Upper lobe of right lung (tissue), 1 donor: Measurements from ENCODE around the gene SLC8A3. TPM values are rescaled to one million over a fixed set of nuclear protein-coding genes. Genes with fewer than 3 reads are reported as not detected.

Source experiments
- ATAC-seq: fragments of 200-7000 bp; cut with Tn5 transposase; one replicate; pipeline ENCODE4 v1.9.1; 2020; ENCODE audit warnings: mild to moderate bottlenecking, moderate library complexity
- DNase-seq: peaks from one replicate; pipeline ENCODE4 v3.0.0-alpha.2; 2020
- H3K27ac ChIP-seq: fragments of 200-600 bp; one replicate; pipeline ENCODE4 v1.8.0; 2022
- H3K27me3 ChIP-seq: fragments of 200-600 bp; one replicate; pipeline ENCODE4 v1.8.0; 2022; ENCODE audit warnings: mild to moderate bottlenecking
- H3K36me3 ChIP-seq: fragments of 200-600 bp; one replicate; pipeline ENCODE4 v1.8.0; 2022
- H3K4me1 ChIP-seq: fragments of 200-600 bp; one replicate; pipeline ENCODE4 v1.8.0; 2022
- H3K4me3 ChIP-seq: fragments of 200-600 bp; one replicate; pipeline ENCODE4 v1.8.0; 2022; ENCODE audit warnings: mild to moderate bottlenecking
- H3K9me3 ChIP-seq: fragments of 200-600 bp; one replicate; pipeline ENCODE4 v1.8.0; 2022
- CTCF ChIP-seq: fragments of 200-600 bp; IDR thresholded peaks from one replicate; pipeline ENCODE4 v1.8.0; 2022; ENCODE audit warnings: antibody characterized with exemption
- intact Hi-C: fragments of 100-400 bp; cut with DNase I; formaldehyde crosslinking; loops from one replicate; pipeline ENCODE4 v1.11.0; 2022
- total RNA-seq: library from RNA; stranded (reverse); fragmentation: NEBNext Ultra II Directional; extraction: Animal tissue kit (Norgen Biotek cat#: 25700); gene quantifications from one replicate; pipeline ENCODE4 v1.2.1, GENCODE V29; 2021
- donor health status: DM: no; HTN: yes; CAD: no; lungs with severe emphysema.

Gene SLC8A3
- total RNA-seq, 1 donor from 2014 or later = 1.8 TPM

- DNase-seq (no peak), ATAC-seq (no peak)
- Histone ChIP-seq H3K9me3 (no peaks in the 10 kb centered on the region), H3K4me1 (no peaks in the 10 kb centered on the region), H3K4me3 (no peak overlapping the region), H3K27me3 (peaks cover 3% of the 10 kb centered on the region), H3K36me3 (no peaks in the 10 kb centered on the region), H3K27ac (no peak overlapping the region)
- intact Hi-C loops = no loop called here
- TF ChIP-seq CTCF = no peak
Measured at GRCh38 chr14:70036665-70037064, 152.1 kb downstream of the SLC8A3 start.

- peaks cover under 1% of the 10 kb centered on the region for H3K27me3 ChIP-seq
- ATAC-seq = no peak
- no peaks in the 10 kb centered on the region for H3K9me3 ChIP-seq
- H3K27ac ChIP-seq = no peak overlapping the region
- H3K4me3 ChIP-seq = no peak overlapping the region
- DNase-seq = no peak
- intact Hi-C loops = loop anchor here (5.0 kb wide), 1 partner anchor 212 kb away; no protein-coding TSS in a partner anchor
- no peaks in the 10 kb centered on the region for H3K4me1 ChIP-seq
- no peaks in the 10 kb centered on the region for H3K36me3 ChIP-seq
- no peak for TF ChIP-seq CTCF
Measured at GRCh38 chr14:70034257-70034656, 154.5 kb downstream of the SLC8A3 start.

- Histone ChIP-seq H3K4me1 (no peaks in the 10 kb centered on the region), H3K36me3 (no peaks in the 10 kb centered on the region), H3K4me3 (no peak overlapping the region), H3K27ac (no peak overlapping the region), H3K27me3 (peaks cover 8% of the 10 kb centered on the region), H3K9me3 (no peaks in the 10 kb centered on the region)
- no peak for ATAC-seq
- intact Hi-C loops = loop anchor here (5.0 kb wide), 1 partner anchor 211 kb away; no protein-coding TSS in a partner anchor
- no peak for TF ChIP-seq CTCF
- DNase-seq = no peak
Measured at GRCh38 chr14:70033561-70033960, 155.2 kb downstream of the SLC8A3 start.

GRCh38 chr14:70033116-70033515 is 155.6 kb downstream of the SLC8A3 start:
- intact Hi-C loops = loop anchor here (5.0 kb wide), 1 partner anchor 211 kb away; no protein-coding TSS in a partner anchor
- H3K36me3 ChIP-seq = no peaks in the 10 kb centered on the region
- peaks cover 8% of the 10 kb centered on the region for H3K27me3 ChIP-seq
- no peak overlapping the region for H3K4me3 ChIP-seq
- no peaks in the 10 kb centered on the region for H3K4me1 ChIP-seq
- no peak for TF ChIP-seq CTCF
- no peak overlapping the region for H3K27ac ChIP-seq
- no peak for ATAC-seq
- no peaks in the 10 kb centered on the region for H3K9me3 ChIP-seq
- no peak for DNase-seq

GRCh38 chr14:70032447-70032846 is 156.3 kb downstream of the SLC8A3 start:
- intact Hi-C loops = loop anchor here (5.0 kb wide), 1 partner anchor 210 kb away; no protein-coding TSS in a partner anchor
- Histone ChIP-seq H3K4me3 (no peak overlapping the region), H3K36me3 (no peaks in the 10 kb centered on the region), H3K27me3 (peaks cover 8% of the 10 kb centered on the region), H3K27ac (no peak overlapping the region), H3K9me3 (no peaks in the 10 kb centered on the region), H3K4me1 (no peaks in the 10 kb centered on the region)
- ATAC-seq (peak; percentile 45), DNase-seq (no peak)
- no peak for TF ChIP-seq CTCF

- ATAC-seq = no peak
- no peaks in the 10 kb centered on the region for H3K9me3 ChIP-seq
- H3K27me3 ChIP-seq = peaks cover 8% of the 10 kb centered on the region
- DNase-seq = no peak
- no peaks in the 10 kb centered on the region for H3K36me3 ChIP-seq
- H3K4me3 ChIP-seq = no peak overlapping the region
- no peaks in the 10 kb centered on the region for H3K4me1 ChIP-seq
- intact Hi-C loops = loop anchor here (5.0 kb wide), 1 partner anchor 210 kb away; no protein-coding TSS in a partner anchor
- H3K27ac ChIP-seq = no peak overlapping the region
- no peak for TF ChIP-seq CTCF
Measured at GRCh38 chr14:70032016-70032415, 156.7 kb downstream of the SLC8A3 start.
